ENCODE results near the gene RRAS2.
"Not testable (repeated sequence)": the region's sequence is repeated elsewhere in the genome, so short reads cannot be mapped to it uniquely, and the experiment has no call there.

RRAS2 gene

DNA sequence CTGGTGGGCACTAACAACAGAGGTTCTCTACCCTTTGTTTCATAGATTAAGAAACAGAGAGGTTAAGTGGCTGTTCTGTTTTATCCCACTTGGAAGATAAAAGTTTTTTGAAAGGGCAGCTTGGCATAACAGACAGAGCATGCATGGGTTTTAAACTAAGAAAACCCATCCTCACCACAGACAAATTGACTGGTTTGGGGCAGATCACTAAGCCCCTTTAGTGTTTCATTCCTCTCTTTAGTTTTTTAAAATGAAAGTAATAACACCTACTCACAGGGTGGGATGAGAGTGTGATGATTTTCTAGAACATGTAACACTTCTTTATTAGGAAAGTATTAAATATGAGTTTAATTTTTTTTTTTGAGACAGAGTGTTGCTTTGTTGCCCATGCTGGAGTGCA is 12.3 kb upstream of the RRAS2 start:
- no peak for DNase-seq (ENCODE audit: low read depth)

DNA sequence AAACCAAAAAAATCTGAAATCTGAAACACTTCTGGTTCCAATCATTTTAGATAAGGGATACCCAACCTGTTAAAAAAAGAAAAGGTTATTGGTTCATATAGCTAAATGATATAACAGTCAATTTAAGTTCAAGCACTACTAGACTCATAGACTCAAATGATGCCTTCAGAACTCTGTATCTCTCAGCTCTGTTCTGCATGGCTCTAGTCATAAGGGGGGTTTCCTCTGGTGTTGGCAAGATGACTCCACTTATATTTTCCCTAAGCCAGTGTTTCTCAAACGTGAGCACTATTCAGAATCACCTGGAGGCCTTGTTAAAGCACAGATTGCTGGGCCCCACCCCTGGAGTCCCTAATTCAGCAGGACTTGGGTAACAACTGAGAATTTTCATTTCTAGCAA is 11.5 kb upstream of the RRAS2 start:
- no peak for DNase-seq (ENCODE audit: low read depth)

DNA sequence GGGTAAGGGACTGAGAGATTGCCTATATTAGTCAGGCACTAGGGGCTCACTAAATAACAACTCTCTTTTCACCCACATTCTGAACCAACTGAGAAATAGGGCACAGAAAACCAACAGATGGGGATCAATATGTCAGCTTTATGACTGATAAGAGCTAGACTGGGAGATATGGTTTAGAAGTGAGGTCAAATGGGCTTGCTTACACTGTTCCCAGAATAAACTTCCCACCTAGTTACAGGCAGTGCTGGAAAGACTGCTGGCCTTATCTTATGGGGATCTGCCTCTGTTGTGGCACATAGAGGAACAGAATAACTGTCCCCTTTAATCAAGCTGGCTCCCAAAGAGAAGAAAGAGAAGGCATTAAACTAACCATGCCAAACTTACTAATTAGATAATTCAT is 10.6 kb upstream of the RRAS2 start:
- no peak for DNase-seq (ENCODE audit: low read depth)

DNA sequence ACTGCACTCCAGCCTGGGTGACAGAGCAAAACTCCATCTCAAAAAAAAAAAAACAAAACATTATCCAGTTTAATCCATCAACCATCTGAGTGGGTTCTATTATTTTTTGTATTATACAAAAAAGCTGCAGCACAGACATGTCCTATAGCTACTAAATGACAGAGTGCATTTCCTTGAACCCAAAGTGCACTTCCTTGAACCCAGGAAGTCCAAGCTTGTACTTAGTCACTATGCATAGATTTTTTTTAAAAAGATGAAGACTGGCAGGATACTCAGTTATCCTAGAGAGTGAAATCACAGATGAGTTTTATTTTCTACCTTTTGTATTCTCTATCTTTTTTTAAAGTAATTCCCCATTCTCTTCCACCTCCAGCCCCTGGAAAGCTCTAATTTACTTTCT is 8.0 kb upstream of the RRAS2 start:
- DNase-seq (ENCODE audit: low read depth): no peak

DNA sequence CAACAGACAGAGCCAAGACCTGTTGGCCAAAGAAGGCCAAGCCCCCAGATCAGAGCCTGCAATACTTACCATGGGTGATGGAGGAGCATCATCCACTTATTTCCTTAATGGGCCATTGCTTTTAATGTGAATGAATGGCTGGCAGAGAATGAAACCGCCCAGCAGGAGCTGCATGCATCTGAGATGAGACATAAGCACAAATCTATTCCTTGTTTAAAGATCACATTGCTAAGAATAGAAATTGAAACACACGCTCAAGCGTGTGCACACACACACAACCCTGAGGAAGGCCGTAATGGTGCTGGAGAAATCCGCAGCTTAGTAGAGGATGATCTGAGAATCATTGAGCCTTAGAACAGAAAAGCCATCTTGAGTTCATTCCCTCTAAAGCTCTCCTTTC is 5.3 kb upstream of the RRAS2 start:
- DNase-seq (ENCODE audit: low read depth): no peak

DNA sequence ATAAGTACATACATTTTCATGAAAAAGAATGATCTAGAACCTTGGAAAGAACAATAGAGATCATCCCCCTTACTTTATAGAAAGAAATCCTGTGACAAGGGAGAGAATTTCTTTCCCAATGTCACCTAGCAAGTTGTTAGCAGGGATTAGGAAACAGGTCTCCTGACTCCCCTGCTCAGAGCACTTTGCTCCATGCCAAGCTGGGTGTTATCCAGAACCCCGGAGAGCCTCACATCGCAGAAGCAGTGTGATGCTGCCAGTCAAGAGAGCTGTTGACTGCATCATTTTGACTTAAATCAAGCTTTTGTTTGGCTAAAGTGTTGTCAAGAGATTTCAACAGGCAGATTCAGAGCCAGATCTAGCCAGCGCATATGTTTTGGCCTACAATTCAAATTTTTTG is 3.6 kb upstream of the RRAS2 start:
- DNase-seq (ENCODE audit: low read depth): no peak

DNA sequence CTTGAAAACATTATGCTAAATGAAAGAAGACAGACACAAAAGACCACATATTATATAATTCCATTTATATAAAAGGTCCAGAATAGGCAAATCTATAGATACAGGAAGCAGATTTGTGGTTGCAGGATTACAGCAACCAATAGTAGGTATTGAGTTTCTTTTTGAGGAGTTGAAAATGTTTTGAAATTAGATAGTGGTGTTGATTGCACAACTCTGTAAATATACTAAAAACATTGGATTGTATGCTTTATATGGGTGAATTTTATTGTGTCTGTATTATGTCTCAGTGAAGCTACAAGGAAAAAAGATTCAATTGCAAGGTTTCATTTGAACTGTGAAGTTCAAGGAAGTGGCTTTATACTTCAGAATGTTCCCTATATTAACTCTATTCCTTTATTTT is 3.0 kb upstream of the RRAS2 start:
- DNase-seq (ENCODE audit: low read depth): peak; percentile 45

DNA sequence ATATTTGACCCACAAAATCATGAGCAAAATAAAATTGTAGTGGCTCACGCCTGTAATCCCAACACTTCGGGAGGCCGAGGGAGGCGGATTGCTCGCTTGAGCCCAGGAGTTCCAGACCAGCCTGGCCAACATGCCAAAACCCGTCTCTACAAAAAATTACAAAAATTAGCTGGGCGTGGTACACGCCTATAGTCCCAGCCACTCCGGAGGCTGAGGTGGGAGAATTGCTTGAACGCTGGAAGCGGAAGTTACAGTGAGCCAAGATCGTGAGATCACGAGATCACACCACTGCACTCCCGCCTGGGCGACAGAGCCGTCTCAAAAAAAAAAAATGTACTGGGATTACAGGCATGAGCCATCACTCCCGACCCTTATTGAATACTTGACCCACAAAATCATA is 2.0 kb upstream of the RRAS2 start:
- DNase-seq (ENCODE audit: low read depth): no peak

DNA sequence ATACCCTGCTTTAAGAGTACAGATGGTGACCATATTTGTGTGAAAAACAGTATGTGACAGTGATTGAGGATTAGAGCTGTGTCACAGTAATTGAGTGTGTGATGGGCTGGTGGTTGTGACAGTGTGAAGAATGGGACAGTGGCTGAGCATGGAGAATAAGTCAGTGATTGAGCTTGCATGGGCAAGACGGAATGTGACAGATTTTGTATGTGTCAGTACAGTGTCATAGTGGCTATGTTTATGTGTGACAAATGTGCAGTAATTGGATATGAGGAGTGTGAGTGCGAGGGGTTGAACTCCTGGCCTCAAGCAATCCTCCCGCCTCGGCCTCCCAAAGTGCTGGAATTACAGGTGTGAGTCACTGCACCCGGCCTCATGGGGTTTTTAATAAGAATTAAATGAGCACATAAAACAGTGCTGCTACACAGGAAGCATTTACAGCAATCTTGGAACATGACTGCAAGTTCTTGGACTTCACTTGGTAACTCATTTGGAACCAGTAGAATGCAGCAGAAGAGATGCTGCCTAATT is 583 bp upstream of the RRAS2 start:
- DNase-seq (ENCODE audit: low read depth): peak; percentile 16

DNA sequence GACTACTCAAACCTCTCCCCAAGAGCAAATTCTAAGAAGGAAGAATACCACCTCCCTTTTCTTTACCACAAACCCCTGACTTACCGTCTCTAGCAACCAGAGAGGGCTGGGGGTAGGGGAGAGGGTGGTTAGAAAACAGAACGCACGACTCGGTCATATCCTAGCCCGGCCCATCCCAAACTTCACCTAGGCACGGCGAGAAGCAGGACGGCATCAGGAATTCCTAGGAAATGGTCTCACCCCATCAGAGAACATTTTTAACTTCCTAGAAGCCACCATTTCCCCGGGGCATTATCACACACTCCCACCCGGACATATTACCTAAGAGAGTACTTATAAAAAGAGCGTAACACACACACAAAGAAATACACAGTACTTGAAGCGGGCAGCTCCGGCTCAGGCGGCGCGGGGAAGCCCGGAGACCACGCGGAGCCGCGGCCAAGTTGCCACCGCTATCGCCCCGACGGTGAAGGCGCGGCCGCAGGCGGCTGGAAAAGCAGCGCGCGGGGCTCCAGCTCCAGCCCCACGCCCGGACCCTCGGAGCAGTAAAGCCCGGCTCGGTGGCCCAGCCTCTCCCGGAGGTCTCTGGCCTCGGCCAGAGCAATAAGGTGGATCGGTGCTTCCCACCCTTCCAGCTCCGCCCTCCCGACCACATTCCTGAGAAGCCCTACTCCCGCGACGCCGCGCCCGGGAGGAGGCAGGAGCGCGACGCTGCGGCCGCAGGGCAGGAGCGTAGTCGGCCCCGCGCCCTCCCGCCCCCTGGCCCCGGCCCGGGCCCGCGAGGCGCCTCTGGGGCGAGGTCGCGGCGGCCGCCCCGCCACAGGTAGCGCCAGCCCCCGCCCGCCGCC is 878 bp downstream of the RRAS2 start:
- DNase-seq (ENCODE audit: low read depth): peak; percentile 61

DNA sequence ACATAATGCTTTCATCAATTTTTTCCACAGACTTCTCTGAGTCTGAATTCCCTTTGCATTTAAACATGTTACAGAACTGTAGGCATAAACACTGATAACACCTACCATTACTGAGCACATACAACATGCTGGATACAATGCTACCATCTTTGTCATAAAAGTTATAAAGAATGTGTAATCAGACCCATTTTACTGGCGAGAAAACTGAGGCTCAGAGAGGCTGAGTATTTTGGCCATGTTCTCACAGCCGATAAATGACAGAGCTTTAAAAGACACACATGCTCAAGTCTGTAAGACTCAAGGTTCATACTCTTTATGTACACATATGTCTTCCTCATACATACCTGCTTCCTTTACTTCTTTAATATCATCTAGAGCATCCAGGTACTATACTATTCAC is 2.6 kb downstream of the RRAS2 start:
- no peak for DNase-seq (ENCODE audit: low read depth)

DNA sequence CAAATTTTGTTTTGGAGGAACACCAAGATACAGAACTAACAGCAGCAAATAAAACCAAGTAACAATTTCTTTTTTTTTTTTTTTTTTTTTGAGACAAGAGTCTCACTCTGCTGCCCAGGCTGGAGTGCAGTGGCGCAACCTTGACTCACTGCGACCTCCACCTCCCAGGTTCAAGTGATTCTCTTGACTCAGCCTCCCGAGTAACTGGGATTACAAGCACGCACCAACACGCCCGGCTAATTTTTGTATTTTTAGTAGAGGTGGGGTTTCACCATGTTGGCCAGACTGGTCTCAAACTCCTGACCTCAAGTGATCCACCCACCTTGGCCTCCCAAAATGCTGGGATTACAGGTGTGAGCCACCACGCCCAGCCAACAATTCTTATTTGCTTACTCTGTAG is 4.4 kb downstream of the RRAS2 start:
- DNase-seq (ENCODE audit: low read depth): not testable (repeated sequence)

DNA sequence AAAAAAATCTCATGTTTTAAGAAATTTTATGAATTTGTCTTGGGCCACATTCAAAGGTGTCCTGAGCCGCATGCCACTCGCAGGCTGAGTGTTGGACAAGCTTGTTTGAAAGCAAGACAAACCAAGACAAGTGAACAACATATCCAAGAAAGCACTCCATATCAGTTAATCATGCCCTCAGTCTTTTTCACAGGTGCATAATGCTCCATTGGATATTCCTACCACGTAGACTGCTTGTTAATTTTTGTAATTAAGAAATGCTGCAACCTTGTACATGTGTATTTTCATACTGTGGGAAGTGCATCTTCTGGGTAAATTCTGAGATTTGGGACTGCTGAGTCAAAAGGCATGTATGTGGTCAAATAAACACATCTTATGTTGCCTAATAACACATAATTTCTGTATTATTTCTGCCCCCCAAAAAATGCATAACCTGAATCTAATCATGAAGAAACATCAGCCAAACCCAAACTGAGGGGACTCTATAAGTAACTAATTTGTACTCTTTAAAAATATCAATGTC is 8.2 kb downstream of the RRAS2 start:
- no peak for DNase-seq (ENCODE audit: low read depth)

DNA sequence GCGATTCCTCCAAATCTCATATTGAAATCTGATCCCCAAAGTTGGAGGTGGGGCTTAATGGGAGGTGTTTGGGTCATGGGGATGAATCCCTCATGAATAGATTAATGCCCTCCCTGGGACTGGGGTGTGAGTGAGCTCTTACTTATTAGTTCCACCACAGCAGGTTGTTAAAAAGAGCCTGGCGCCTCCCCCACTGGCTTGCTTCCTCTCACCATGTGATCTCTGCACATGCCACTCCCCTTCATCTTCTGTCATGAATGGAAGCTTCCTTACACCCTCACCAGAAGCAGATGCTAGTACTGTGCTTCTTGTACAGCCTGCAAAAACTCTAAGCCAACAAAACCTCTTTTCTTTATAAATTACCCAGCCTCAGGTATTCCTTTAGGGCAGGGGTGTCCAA is 8.8 kb downstream of the RRAS2 start:
- no peak for DNase-seq (ENCODE audit: low read depth)

DNA sequence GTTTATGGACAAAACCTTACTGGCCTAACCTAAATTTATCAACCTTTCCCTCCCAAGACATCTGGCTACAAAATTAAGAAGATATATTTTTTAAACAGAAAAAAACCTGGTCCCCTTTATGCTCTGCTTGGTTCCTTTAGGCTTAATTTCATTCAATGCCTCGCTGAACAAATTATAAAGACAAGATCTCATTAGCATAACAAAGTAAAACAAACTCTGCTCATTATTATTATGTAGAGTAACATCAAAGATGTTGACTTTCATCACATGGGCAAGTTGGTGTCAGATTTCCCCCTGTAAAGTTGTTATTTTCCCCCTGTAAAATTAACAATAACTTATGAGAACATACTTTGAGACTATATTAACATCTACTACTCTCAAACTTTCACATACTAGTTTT is 11.0 kb downstream of the RRAS2 start:
- DNase-seq (ENCODE audit: low read depth): no peak

DNA sequence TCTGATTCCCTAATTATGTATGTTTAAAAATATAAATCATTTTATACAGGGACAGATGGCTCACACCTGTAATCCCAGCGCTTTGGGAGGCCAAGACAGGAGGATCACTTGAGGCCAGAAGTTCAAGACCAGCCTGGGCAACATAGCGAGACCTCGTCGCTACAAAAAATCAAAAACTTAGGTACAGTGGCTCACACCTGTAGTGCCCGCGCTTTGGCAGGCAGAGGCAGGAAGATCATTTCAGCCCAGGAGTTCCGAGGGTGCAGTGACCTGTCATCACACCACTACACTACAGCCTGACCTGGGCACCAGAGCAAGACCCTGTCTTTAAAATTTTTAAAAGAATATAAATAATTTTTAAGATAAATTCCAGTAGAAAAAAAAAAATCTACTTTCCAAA is 11.5 kb downstream of the RRAS2 start:
- DNase-seq (ENCODE audit: low read depth): no peak

DNA sequence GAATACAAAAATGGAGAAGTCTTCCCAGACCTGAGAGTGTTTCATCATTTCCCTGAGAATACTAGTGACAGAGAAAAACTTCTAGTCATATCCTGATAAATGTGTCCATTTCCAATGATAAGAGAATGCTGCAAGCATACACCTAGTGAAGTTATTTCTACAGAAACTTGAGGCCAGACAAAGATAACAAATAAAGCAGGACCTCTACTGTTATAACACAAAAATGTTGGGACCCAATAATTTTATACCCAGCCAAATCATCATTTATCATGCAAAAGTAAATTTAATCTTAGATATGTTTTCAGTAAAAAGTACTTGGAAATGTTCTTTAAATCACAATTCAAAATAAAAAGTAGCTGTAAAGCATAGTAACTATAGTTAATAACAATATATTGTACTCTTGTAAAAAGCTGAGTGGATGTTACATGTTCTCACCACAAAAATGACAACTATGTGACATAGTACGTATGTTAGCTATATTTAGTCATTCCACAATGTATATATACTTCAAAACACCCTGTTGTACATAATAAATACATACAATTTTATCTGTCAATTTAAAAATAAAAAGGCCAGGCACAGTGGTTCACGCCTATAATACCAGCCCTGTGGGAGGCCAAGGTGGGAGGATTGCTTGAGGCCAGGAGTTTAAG is 12.6 kb downstream of the RRAS2 start:
- DNase-seq (ENCODE audit: low read depth): no peak

DNA sequence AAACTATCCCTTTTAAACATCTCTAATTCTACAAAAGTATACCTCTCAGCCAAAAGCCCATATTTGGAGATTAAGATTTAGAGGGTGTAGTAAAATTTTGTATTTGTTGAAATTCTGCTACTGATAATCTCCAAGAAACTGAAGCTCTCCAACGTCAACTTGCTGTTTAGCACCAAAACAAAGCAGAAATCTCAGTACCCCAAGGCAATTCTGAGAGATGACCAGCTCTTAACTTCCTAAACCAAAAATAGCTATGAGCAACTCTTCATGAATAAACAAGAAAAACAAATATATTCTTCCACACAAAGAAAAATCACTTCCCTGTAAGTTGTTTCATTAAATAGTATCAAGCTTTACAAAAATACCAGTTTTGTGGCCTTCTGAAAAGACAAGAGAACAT is 13.3 kb downstream of the RRAS2 start:
- DNase-seq (ENCODE audit: low read depth): no peak

DNA sequence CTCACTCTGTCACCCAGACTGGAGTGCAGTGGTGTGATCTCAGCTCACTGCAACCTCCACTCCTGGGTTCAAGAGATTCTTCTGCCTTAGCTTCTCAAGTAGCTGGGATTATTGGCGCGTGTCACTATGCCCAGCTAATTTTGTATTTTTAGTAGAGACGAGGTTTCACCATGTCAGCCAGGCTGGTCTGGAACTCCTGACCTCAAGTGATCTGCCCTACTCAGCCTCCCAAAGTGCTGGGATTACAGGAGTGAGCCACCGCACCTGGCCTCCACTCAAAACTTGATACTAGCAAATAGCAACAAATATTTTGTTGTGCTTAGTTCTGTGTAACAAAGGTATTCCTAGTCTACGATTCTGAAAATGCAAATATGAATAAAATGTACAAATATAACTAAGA is 14.0 kb downstream of the RRAS2 start:
- not testable (repeated sequence) for DNase-seq (ENCODE audit: low read depth)

DNA sequence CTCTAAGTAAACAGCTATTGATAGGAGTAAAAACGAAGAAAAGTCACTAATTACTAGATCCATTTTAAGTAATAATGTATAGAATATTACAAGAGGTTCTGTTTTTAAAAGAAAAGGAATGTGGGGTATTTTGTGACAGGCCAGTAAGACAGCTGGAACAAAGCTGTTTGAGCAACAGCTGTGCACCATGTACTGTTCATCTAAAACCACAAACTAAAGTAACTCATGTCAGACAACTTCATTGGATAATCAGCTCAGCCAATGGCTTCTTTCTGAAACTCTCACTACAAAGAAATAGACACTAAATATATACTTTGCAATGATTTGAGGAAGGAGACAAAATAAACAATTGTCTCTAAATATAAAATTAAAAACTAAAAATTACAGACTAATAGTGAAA is 16.1 kb downstream of the RRAS2 start:
- peak; percentile 57 for DNase-seq (ENCODE audit: low read depth)

DNA sequence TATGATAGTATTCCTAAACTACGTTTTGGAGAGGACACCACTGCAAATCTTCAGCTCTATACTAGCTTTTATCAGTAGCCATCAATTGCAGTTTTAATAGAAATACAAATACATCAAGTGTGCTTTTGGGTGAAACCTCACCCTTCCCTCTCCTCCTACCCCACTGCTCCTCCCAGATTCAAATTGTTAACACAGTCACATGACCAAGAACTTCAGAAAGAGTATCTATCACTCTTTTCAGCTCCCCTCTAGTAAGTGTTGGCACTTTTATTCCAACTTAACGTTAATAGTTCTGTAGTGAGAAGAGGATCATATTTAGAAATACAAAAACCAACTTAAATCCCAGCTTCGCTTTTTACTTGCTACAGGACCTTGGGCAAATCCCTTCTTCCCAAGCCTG is 17.0 kb downstream of the RRAS2 start:
- DNase-seq (ENCODE audit: low read depth): no peak

DNA sequence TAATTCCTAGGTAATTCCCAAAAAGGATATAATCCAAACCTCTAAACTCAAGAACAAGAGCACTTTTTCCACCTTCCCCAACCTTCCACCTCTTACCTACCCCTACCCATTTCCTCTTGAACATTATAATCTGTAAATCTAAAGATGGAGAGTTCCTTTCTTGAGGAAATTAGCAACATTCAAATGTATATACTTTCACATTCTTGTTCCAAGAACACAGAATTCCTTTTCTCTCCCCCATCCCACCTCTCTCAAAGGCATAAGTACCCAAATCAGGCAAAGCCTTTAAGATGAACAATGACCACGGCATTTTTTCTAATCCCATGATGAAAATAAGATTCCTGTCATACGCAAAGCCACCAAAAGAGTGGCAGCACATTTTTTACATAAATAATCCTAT is 18.3 kb downstream of the RRAS2 start:
- no peak for DNase-seq (ENCODE audit: low read depth)

DNA sequence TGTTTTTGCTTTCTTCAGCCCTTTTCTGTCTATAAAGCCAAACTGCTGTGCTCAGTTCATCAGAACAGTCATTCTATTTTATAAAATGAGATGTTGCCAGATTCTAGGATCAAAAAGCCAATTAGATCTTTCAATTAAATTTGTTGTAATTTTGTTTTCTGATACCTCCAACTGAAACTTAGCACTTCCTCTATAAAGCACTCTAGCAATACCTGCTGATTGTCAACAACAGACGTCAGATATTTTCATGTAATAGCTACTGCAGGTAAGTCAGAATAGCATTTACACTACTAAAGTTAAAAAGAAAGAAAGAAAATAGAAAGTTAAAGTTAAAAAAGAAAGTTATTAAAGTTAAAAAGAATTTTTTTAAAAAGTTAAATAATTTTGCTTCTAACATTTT is 19.6 kb downstream of the RRAS2 start:
- DNase-seq (ENCODE audit: low read depth): no peak

All from fibroblast of gingiva (primary cell).